ENCODE measurements around the gene L3MBTL3.
"Not testable (repeated sequence)": the region's sequence is repeated elsewhere in the genome, so short reads cannot be mapped to it uniquely, and the experiment has no call there.

- TF ChIP-seq CTCF, POLR2AphosphoS5 (IDR thresholded peaks at IDR 0.05): not testable (repeated sequence)
Measured at GRCh38 chr6:130173377-130174004, 155.1 kb downstream of the L3MBTL3 start.

All from prostate gland (tissue), 2 donors.